Thyroid gland (tissue), 4 donors: ENCODE data around the gene P2RX7.

Experiments used
- POLR2A ChIP-seq, 2 donors: fragments of 450-650 bp; IDR thresholded peaks; one replicate each; pipeline ENCODE4 v1.6.1; 2017; ENCODE audit warnings: antibody characterized with exemption in 2 of 2, mild to moderate bottlenecking in 2 of 2, moderate library complexity in 1 of 2
- TF ChIP-seq, protein P1 (sequence below), 6 experiments: fragments of 200-600 bp in 3 of 6; fragments of 450-650 bp in 3 of 6; sonication (generic) in 3 of 6; IDR thresholded peaks; one replicate each; pipeline ENCODE4 v1.5.1; 2016 to 2019; ENCODE audit warnings: antibody characterized with exemption in 6 of 6, mild to moderate bottlenecking in 2 of 6, inconsistent platforms in 1 of 6, moderate library complexity in 1 of 6

DNA sequence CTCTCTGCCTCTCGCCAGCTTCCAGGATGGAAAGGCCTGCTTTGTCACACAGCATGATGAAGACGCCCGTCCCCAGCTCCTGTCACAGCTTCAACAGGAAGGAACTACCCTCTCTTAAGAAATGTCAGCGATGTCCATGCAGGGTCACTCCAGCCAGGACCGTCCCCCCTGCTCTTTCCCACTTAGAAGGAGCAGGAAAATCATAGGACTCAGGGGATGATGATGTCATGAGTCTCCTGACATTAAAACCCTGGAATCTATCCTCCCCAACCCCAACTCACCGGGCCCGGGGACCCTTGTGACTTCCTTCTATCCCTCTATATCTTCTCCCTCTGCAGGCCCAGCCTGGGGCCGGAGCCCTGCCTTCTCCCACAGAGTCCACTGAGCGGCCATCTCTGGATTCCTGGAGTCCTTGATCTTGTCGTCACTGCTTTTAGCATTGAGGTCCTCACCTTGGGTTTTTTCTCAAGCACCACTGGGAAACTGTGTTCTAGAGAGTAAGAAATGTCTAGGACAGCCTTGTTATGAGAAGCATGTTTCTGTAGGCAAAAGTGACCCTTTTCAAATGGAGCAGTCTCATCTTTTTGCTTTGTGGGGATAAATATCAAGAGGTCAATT lies 42.8 kb upstream of the P2RX7 start:
- TF ChIP-seq, protein P1, sequence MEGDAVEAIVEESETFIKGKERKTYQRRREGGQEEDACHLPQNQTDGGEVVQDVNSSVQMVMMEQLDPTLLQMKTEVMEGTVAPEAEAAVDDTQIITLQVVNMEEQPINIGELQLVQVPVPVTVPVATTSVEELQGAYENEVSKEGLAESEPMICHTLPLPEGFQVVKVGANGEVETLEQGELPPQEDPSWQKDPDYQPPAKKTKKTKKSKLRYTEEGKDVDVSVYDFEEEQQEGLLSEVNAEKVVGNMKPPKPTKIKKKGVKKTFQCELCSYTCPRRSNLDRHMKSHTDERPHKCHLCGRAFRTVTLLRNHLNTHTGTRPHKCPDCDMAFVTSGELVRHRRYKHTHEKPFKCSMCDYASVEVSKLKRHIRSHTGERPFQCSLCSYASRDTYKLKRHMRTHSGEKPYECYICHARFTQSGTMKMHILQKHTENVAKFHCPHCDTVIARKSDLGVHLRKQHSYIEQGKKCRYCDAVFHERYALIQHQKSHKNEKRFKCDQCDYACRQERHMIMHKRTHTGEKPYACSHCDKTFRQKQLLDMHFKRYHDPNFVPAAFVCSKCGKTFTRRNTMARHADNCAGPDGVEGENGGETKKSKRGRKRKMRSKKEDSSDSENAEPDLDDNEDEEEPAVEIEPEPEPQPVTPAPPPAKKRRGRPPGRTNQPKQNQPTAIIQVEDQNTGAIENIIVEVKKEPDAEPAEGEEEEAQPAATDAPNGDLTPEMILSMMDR (IDR thresholded peaks at IDR 0.05), result no peak
- no peak for TF ChIP-seq POLR2A (IDR thresholded peaks at IDR 0.05)
